Loucy (cell line): ENCODE measurements around the gene SLC7A1.

Source experiments
- EZH2phosphoT487 ChIP-seq: fragments of 200-600 bp; IDR thresholded peaks from 2 replicates; pipeline ENCODE4 v1.6.1; 2018; ENCODE audit warnings: antibody characterized with exemption, mild to moderate bottlenecking, moderate library complexity, borderline replicate concordance
- TF ChIP-seq, protein P1 (sequence below): fragments of 200-600 bp; sonication (generic); conservative IDR thresholded peaks from 2 replicates; pipeline ENCODE4 v1.5.1; 2014; ENCODE audit warnings: mild to moderate bottlenecking, antibody characterized with exemption, low read length

DNA sequence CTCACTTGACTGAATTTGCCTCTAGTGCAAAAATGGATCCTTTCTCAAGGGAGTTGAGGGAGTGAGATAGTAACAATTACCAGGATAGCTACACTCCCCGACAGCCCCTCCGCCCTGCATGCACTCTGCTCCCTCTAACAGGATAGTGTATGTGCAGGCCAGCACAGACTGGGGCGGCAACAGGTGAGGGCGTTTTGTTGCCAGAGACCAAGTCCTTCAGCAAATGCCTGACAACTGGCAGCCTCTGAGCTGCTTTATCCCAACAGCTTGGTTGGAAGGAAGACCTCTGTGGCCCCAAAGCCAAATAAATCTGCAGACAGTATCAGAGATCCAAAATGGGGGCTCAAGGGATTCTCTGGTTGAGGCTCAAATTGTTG, 86.6 kb downstream of the SLC7A1 start:
- TF ChIP-seq, protein P1, sequence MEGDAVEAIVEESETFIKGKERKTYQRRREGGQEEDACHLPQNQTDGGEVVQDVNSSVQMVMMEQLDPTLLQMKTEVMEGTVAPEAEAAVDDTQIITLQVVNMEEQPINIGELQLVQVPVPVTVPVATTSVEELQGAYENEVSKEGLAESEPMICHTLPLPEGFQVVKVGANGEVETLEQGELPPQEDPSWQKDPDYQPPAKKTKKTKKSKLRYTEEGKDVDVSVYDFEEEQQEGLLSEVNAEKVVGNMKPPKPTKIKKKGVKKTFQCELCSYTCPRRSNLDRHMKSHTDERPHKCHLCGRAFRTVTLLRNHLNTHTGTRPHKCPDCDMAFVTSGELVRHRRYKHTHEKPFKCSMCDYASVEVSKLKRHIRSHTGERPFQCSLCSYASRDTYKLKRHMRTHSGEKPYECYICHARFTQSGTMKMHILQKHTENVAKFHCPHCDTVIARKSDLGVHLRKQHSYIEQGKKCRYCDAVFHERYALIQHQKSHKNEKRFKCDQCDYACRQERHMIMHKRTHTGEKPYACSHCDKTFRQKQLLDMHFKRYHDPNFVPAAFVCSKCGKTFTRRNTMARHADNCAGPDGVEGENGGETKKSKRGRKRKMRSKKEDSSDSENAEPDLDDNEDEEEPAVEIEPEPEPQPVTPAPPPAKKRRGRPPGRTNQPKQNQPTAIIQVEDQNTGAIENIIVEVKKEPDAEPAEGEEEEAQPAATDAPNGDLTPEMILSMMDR = no peak
- TF ChIP-seq EZH2phosphoT487 = no peak
